Measurements from ENCODE around the gene THRB.

The THRB gene

DNA sequence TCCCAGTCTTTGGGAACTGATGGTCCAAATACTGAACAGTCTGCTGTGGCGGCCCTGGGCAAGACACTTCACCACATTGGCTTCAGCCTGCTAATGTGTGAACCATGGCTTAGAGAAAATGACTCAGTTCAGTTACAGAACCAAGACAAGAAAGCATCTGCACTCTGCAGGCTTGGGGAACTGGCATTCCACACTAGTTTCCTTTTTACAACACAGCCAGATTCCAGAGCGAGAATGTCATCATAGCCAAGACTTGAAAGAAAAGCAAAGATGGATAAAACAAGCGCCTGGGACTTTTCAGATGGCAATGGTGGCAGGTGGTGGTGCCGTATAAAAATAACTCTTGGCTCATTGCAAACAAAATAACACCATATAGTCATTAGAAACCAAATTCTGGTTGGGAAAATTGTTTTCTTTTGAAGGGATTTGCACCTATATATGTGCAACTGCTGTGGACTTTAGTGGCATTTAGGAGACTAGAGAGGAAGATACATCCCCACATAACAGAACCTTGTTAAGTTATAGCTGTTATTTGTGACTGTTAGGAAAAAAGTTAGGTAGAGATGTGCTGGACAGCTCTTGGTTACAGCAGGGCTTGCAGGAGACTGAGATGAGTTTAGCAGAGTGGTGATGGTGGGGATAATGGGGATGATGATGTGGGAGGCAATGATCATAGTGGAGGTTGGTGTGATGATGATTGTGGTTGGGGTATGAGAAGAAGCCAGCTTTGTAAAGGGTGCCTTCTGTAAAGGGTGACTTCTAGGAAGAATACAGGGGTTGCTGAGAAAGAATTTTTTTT is 273.6 kb downstream of the THRB start:
- Histone ChIP-seq H3K4me3 (ENCODE audit: low read depth, low read length, poor library complexity, severe bottlenecking) (no peak overlapping the region), H3F3A (ENCODE audit: insufficient read depth, low read length) (no peaks in the 10 kb centered on the region), H3K4me1 (ENCODE audit: insufficient read depth, low read length, severe bottlenecking) (no peaks in the 10 kb centered on the region), H3K79me2 (ENCODE audit: insufficient read depth, low read length) (no peaks in the 10 kb centered on the region), H3K4me2 (ENCODE audit: low read length) (no peak overlapping the region), H3K9me2 (ENCODE audit: low read depth, low read length) (no peaks in the 10 kb centered on the region), H3K27me3 (ENCODE audit: insufficient read depth, low read length) (no peaks in the 10 kb centered on the region), H3K36me3 (ENCODE audit: insufficient read depth, low read length) (no peaks in the 10 kb centered on the region), H3K9me3 (ENCODE audit: low read length) (no peaks in the 10 kb centered on the region), H3K9ac (ENCODE audit: low read length) (no peak overlapping the region), H2AFZ (ENCODE audit: low read length) (no peak overlapping the region), H4K20me1 (ENCODE audit: insufficient read depth, low read length) (no peaks in the 10 kb centered on the region), H3K27ac (ENCODE audit: low read depth, low read length, poor library complexity, severe bottlenecking) (no peak overlapping the region)
- TF ChIP-seq EZH2 (IDR thresholded peaks at IDR 0.05; ENCODE audit: borderline replicate concordance, low read length) = no peak
- TF ChIP-seq, protein P1, sequence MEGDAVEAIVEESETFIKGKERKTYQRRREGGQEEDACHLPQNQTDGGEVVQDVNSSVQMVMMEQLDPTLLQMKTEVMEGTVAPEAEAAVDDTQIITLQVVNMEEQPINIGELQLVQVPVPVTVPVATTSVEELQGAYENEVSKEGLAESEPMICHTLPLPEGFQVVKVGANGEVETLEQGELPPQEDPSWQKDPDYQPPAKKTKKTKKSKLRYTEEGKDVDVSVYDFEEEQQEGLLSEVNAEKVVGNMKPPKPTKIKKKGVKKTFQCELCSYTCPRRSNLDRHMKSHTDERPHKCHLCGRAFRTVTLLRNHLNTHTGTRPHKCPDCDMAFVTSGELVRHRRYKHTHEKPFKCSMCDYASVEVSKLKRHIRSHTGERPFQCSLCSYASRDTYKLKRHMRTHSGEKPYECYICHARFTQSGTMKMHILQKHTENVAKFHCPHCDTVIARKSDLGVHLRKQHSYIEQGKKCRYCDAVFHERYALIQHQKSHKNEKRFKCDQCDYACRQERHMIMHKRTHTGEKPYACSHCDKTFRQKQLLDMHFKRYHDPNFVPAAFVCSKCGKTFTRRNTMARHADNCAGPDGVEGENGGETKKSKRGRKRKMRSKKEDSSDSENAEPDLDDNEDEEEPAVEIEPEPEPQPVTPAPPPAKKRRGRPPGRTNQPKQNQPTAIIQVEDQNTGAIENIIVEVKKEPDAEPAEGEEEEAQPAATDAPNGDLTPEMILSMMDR (IDR thresholded peaks at IDR 0.05; ENCODE audit: low read length) = no peak

DNA sequence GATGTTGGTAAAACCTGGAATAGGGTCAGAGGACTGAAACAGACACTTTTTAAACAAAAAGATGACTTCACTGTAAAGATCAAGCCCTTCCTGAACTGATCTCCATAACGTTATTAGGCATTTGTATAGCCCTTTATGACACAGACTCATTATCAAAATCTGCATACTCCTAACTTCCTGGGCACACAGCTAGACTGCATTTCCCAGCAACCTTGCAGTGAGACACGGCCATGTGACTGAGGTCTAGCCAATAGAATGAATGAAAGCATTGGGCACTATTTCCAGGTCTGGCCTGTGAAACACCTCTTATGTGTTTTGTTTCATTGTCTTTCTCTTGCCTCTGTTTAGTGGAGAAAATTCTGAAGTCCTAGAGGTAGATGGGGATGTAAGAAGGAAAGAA is 279.1 kb downstream of the THRB start:
- Histone ChIP-seq H4K20me1 (ENCODE audit: insufficient read depth, low read length) (no peaks in the 10 kb centered on the region), H3K4me1 (ENCODE audit: insufficient read depth, low read length, severe bottlenecking) (no peaks in the 10 kb centered on the region), H3K36me3 (ENCODE audit: insufficient read depth, low read length) (no peaks in the 10 kb centered on the region), H3K9me3 (ENCODE audit: low read length) (no peaks in the 10 kb centered on the region), H3F3A (ENCODE audit: insufficient read depth, low read length) (no peaks in the 10 kb centered on the region), H2AFZ (ENCODE audit: low read length) (no peak overlapping the region), H3K9ac (ENCODE audit: low read length) (no peak overlapping the region), H3K4me2 (ENCODE audit: low read length) (no peak overlapping the region), H3K27me3 (ENCODE audit: insufficient read depth, low read length) (no peaks in the 10 kb centered on the region), H3K9me2 (ENCODE audit: low read depth, low read length) (no peaks in the 10 kb centered on the region), H3K79me2 (ENCODE audit: insufficient read depth, low read length) (no peaks in the 10 kb centered on the region), H3K27ac (ENCODE audit: low read depth, low read length, poor library complexity, severe bottlenecking) (no peak overlapping the region), H3K4me3 (ENCODE audit: low read depth, low read length, poor library complexity, severe bottlenecking) (no peak overlapping the region)
- no peak for TF ChIP-seq EZH2 (IDR thresholded peaks at IDR 0.05; ENCODE audit: borderline replicate concordance, low read length)
- TF ChIP-seq, protein P1 (IDR thresholded peaks at IDR 0.05; ENCODE audit: low read length) = no peak

DNA sequence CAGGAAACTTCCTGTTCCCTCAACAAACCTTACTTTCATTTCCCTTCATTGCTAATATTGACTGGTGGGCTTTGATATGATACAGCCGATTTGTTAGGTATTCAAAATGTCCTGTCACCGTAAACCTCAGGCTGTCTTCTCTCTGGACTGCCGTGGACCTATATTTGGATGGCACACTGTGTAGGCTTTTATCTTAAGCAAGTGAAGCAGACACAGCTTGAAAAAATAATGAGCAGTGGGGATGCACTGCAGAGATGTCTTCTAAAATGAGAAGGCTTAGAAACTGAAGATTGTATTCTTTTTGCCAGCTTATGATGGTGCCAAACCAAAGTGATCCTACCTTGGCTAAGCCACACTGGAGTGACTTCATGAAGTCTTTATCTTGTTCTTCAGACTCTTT is 283.3 kb downstream of the THRB start:
- Histone ChIP-seq H3F3A (ENCODE audit: insufficient read depth, low read length) (no peaks in the 10 kb centered on the region), H3K4me3 (ENCODE audit: low read depth, low read length, poor library complexity, severe bottlenecking) (no peak overlapping the region), H4K20me1 (ENCODE audit: insufficient read depth, low read length) (no peaks in the 10 kb centered on the region), H3K9me2 (ENCODE audit: low read depth, low read length) (no peaks in the 10 kb centered on the region), H3K9ac (ENCODE audit: low read length) (no peak overlapping the region), H2AFZ (ENCODE audit: low read length) (no peak overlapping the region), H3K4me1 (ENCODE audit: insufficient read depth, low read length, severe bottlenecking) (no peaks in the 10 kb centered on the region), H3K4me2 (ENCODE audit: low read length) (no peak overlapping the region), H3K27ac (ENCODE audit: low read depth, low read length, poor library complexity, severe bottlenecking) (no peak overlapping the region), H3K27me3 (ENCODE audit: insufficient read depth, low read length) (no peaks in the 10 kb centered on the region), H3K79me2 (ENCODE audit: insufficient read depth, low read length) (no peaks in the 10 kb centered on the region), H3K36me3 (ENCODE audit: insufficient read depth, low read length) (no peaks in the 10 kb centered on the region), H3K9me3 (ENCODE audit: low read length) (no peaks in the 10 kb centered on the region)
- no peak for TF ChIP-seq EZH2 (IDR thresholded peaks at IDR 0.05; ENCODE audit: borderline replicate concordance, low read length)
- TF ChIP-seq, protein P1 (IDR thresholded peaks at IDR 0.05; ENCODE audit: low read length) = no peak
